Neuronal stem cell (in vitro differentiated cells): Measurements from ENCODE around the gene FMNL3.
"Not testable (repeated sequence)": the region's sequence is repeated elsewhere in the genome, so short reads cannot be mapped to it uniquely, and the experiment has no call there.

ENCODE experiments used
- DNase-seq: peaks from one replicate; pipeline ENCODE4 v3.0.0-alpha.2; 2013; ENCODE audit warnings: low spot score
- H2AFZ ChIP-seq: one replicate; pipeline ENCODE4 v1.6.1; 2013; ENCODE audit warnings: mild to moderate bottlenecking, low read length, inconsistent platforms
- H2AK5ac ChIP-seq: 2 replicates; pipeline ENCODE4 v1.6.1; 2013; ENCODE audit warnings: low read depth, mild to moderate bottlenecking, inconsistent platforms, low read length, moderate library complexity, mixed read lengths
- H2BK120ac ChIP-seq: 2 replicates; pipeline ENCODE4 v1.6.1; 2013; ENCODE audit warnings: low read depth, mild to moderate bottlenecking, inconsistent platforms, low read length, moderate library complexity, mixed read lengths
- H2BK12ac ChIP-seq: one replicate; pipeline ENCODE4 v1.6.1; 2013; ENCODE audit warnings: low read length, inconsistent platforms
- H2BK15ac ChIP-seq: 2 replicates; pipeline ENCODE4 v1.6.1; 2013; ENCODE audit warnings: mild to moderate bottlenecking, low read length, inconsistent platforms, mixed read lengths
- H2BK5ac ChIP-seq: one replicate; pipeline ENCODE4 v1.6.1; 2013; ENCODE audit warnings: inconsistent platforms, mild to moderate bottlenecking, low read length, moderate library complexity
- H3K14ac ChIP-seq: one replicate; pipeline ENCODE4 v1.6.1; 2013; ENCODE audit warnings: low read length, inconsistent platforms
- H3K18ac ChIP-seq: 2 replicates; pipeline ENCODE4 v1.6.1; 2013; ENCODE audit warnings: low read length, inconsistent platforms
- H3K23ac ChIP-seq: 2 replicates; pipeline ENCODE4 v1.6.1; 2013; ENCODE audit warnings: low read depth, mild to moderate bottlenecking, mixed read lengths, low read length, inconsistent platforms; ENCODE audit not compliant: poor library complexity
- H3K27ac ChIP-seq: replicated peaks from 3 replicates; pipeline ENCODE4 v1.5.1; 2013; ENCODE audit warnings: low read length, inconsistent platforms
- H3K27me3 ChIP-seq, 3 experiments: 2 replicates each; pipeline ENCODE4 v1.6.1; 2013; ENCODE audit warnings: low read length in 3 of 3, mild to moderate bottlenecking in 2 of 3, inconsistent platforms in 1 of 3, low read depth in 1 of 3, mixed read lengths in 1 of 3, moderate library complexity in 1 of 3; ENCODE audit not compliant: control insufficient read depth in 3 of 3, insufficient read depth in 3 of 3
- H3K36me3 ChIP-seq, 2 donors: replicated peaks in 1 of 2; 2 replicates each; pipeline ENCODE4 v1.6.1; 2013; ENCODE audit warnings: low read length in 2 of 2; ENCODE audit not compliant: control insufficient read depth in 2 of 2, insufficient read depth in 2 of 2
- H3K4ac ChIP-seq: 2 replicates; pipeline ENCODE4 v1.6.1; 2013; ENCODE audit warnings: inconsistent platforms, mild to moderate bottlenecking, low read length, moderate library complexity
- H3K4me1 ChIP-seq, 2 donors: 1 replicate in 1 of 2; 2 replicates in 1 of 2; pipeline ENCODE4 v1.6.1; 2013; ENCODE audit warnings: low read length in 2 of 2, low read depth in 1 of 2; ENCODE audit not compliant: control insufficient read depth in 2 of 2, insufficient read depth in 1 of 2
- H3K4me2 ChIP-seq: one replicate; pipeline ENCODE4 v1.6.1; 2013; ENCODE audit warnings: mild to moderate bottlenecking, low read length, inconsistent platforms; ENCODE audit not compliant: insufficient read depth, poor library complexity, severe bottlenecking
- H3K4me3 ChIP-seq, 2 donors: 2 replicates each; pipeline ENCODE4 v1.5.1; 2013; ENCODE audit warnings: low read length in 2 of 2, mild to moderate bottlenecking in 2 of 2, inconsistent platforms in 1 of 2, moderate library complexity in 1 of 2
- H3K79me1 ChIP-seq: one replicate; pipeline ENCODE4 v1.6.1; 2013; ENCODE audit warnings: low read depth, mild to moderate bottlenecking, inconsistent platforms, low read length, moderate library complexity
- H3K9ac ChIP-seq: one replicate; pipeline ENCODE4 v1.6.1; 2013; ENCODE audit warnings: mild to moderate bottlenecking, low read depth, low read length, inconsistent platforms; ENCODE audit not compliant: poor library complexity
- H3K9me3 ChIP-seq, 2 donors: replicated peaks in 1 of 2; 2 replicates each; pipeline versions ENCODE3 to v1.6.1; 2013; ENCODE audit warnings: low read length in 2 of 2, mild to moderate bottlenecking in 2 of 2, inconsistent platforms in 1 of 2, low read depth in 1 of 2, mixed read lengths in 1 of 2, moderate library complexity in 1 of 2; ENCODE audit not compliant: control insufficient read depth in 2 of 2, insufficient read depth in 1 of 2
- H4K8ac ChIP-seq: one replicate; pipeline ENCODE4 v1.6.1; 2013; ENCODE audit warnings: low read depth, mild to moderate bottlenecking, inconsistent platforms, low read length, moderate library complexity
- H4K91ac ChIP-seq: one replicate; pipeline ENCODE4 v1.6.1; 2013; ENCODE audit warnings: low read length, low read depth, mild to moderate bottlenecking, inconsistent platforms; ENCODE audit not compliant: poor library complexity
- WGBS, 2 donors: extraction: QIAGEN DNeasy Blood & Tissue Kit; methylation state at CpG; one replicate each; pipeline ENCODE4 v1.1.7; 2013; ENCODE audit warnings: missing lambda C conversion rate in 2 of 2, mixed read lengths in 1 of 2; ENCODE audit not compliant: insufficient read length in 2 of 2, insufficient replicate concordance in 1 of 2; ENCODE audit errors: extremely low coverage in 2 of 2; 5-methylcytosine and 5-hydroxymethylcytosine counted together

The FMNL3 gene

DNA sequence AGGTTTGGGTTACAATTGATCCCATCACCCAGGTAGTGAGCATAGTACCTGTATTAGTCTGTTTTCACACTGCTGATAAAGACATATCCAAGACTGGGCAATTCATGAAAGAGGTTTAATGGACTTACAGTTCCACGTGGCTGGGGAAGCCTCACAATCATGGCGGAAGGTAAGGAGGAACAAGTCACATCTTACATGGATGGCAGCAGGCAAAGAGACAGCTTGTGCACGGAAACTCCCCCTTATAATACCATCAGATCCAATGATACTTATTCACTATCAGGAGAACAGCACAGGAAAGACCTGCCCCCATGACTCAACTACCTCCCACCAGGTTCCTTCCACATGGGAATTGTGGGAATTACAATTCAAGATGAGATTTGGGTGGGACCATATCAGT lies 14.2 kb upstream of the FMNL3 start:
- H3K27me3 ChIP-seq, H2BK12ac ChIP-seq, H3K4me1 ChIP-seq, H2AFZ ChIP-seq, H3K9me3 ChIP-seq, DNase-seq, H3K9ac ChIP-seq, H2BK120ac ChIP-seq, H3K23ac ChIP-seq, H3K18ac ChIP-seq, H2BK15ac ChIP-seq, H4K91ac ChIP-seq, H4K8ac ChIP-seq, H3K4me3 ChIP-seq, H3K79me1 ChIP-seq, H2AK5ac ChIP-seq, H3K27ac ChIP-seq, H3K4me2 ChIP-seq, H3K14ac ChIP-seq, H2BK5ac ChIP-seq, H3K4ac ChIP-seq, H3K36me3 ChIP-seq: not testable (repeated sequence)
- WGBS, 2 donors, result no CpG with 5 or more reads among the region's 3 CpGs

GRCh38 chr12:49720214-49720613 lies 13.0 kb upstream of the FMNL3 start:
- H2BK120ac ChIP-seq, result no peak overlapping the region
- peaks cover 0 to 6% (median 0%) of the 10 kb centered on the region in 3 experiments for H3K27me3 ChIP-seq
- no peak overlapping the region for H4K91ac ChIP-seq
- H3K79me1 ChIP-seq, result no peaks in the 10 kb centered on the region
- H3K4me1 ChIP-seq, result peaks cover 0 to 2% of the 10 kb centered on the region in 2 donors
- no peak overlapping the region for H4K8ac ChIP-seq
- no peak overlapping the region for H3K14ac ChIP-seq
- H2BK15ac ChIP-seq, result no peak overlapping the region
- H3K9ac ChIP-seq, result no peak overlapping the region
- no peak overlapping the region for H3K4me2 ChIP-seq
- no peak overlapping the region for H3K23ac ChIP-seq
- no peak overlapping the region for H2AK5ac ChIP-seq
- no peak for DNase-seq
- H2BK5ac ChIP-seq, result no peak overlapping the region
- H3K18ac ChIP-seq, result no peak overlapping the region
- no peak overlapping the region for H3K4me3 ChIP-seq
- H3K9me3 ChIP-seq, result no peaks in the 10 kb centered on the region
- peak overlapping the region; percentile 74 for H2AFZ ChIP-seq
- H2BK12ac ChIP-seq, result no peak overlapping the region
- WGBS, 2 donors, result no CpG with 5 or more reads among the region's 1 CpG
- H3K4ac ChIP-seq, result no peak overlapping the region
- no peaks in the 10 kb centered on the region for H3K36me3 ChIP-seq
- no peak overlapping the region for H3K27ac ChIP-seq

GRCh38 chr12:49717800-49718199 lies 10.6 kb upstream of the FMNL3 start:
- not testable (repeated sequence) for H3K18ac ChIP-seq, H2BK12ac ChIP-seq, H3K9me3 ChIP-seq, H3K36me3 ChIP-seq, H3K23ac ChIP-seq, H3K14ac ChIP-seq, H3K27me3 ChIP-seq, H3K4ac ChIP-seq, H2BK5ac ChIP-seq, H4K91ac ChIP-seq, H2AK5ac ChIP-seq, DNase-seq, H3K27ac ChIP-seq, H3K79me1 ChIP-seq, H2BK120ac ChIP-seq, H3K4me2 ChIP-seq, H4K8ac ChIP-seq, H3K4me3 ChIP-seq, H3K9ac ChIP-seq, H2AFZ ChIP-seq, H2BK15ac ChIP-seq, H3K4me1 ChIP-seq
- no CpG with 5 or more reads among the region's 3 CpGs for WGBS, 2 donors

GRCh38 chr12:49716553-49716952 lies 9.3 kb upstream of the FMNL3 start:
- no peak overlapping the region for H3K14ac ChIP-seq
- H3K4ac ChIP-seq, result no peak overlapping the region
- no CpG with 5 or more reads among the region's 2 CpGs for WGBS, 2 donors
- H2BK120ac ChIP-seq, result no peak overlapping the region
- no peak overlapping the region for H3K4me2 ChIP-seq
- H3K9me3 ChIP-seq, result no peaks in the 10 kb centered on the region
- H3K27ac ChIP-seq, result no peak overlapping the region
- no peak overlapping the region for H3K18ac ChIP-seq
- no peak overlapping the region for H4K8ac ChIP-seq
- no peak overlapping the region for H2AFZ ChIP-seq
- no peak overlapping the region for H3K23ac ChIP-seq
- H3K9ac ChIP-seq, result no peak overlapping the region
- DNase-seq, result no peak
- no peak overlapping the region for H2BK15ac ChIP-seq
- H2BK12ac ChIP-seq, result no peak overlapping the region
- peaks cover 0 to 2% of the 10 kb centered on the region in 2 donors for H3K4me1 ChIP-seq
- no peak overlapping the region for H2AK5ac ChIP-seq
- H3K4me3 ChIP-seq, result no peak overlapping the region
- H2BK5ac ChIP-seq, result no peak overlapping the region
- no peak overlapping the region for H4K91ac ChIP-seq
- no peaks in the 10 kb centered on the region for H3K36me3 ChIP-seq
- H3K27me3 ChIP-seq, result peaks cover 0 to 8% (median 0%) of the 10 kb centered on the region in 3 experiments
- no peaks in the 10 kb centered on the region for H3K79me1 ChIP-seq
